PC-3 (cell line): ENCODE results near the gene CNTNAP2. TPM values are rescaled to one million over a fixed set of nuclear protein-coding genes. Genes with fewer than 3 reads are reported as not detected.
"Not testable (repeated sequence)": the region's sequence is repeated elsewhere in the genome, so short reads cannot be mapped to it uniquely, and the experiment has no call there.

Experiments
- ATAC-seq: fragments of 200-7000 bp; cut with Tn5 transposase; 2 replicates; pipeline ENCODE4 v1.9.1; 2020; ENCODE audit warnings: mild to moderate bottlenecking, moderate library complexity
- BruUV-seq: library from RNA; stranded (reverse); fragments of 400-500 nt; replicated peaks from 2 replicates; lab custom pipeline; 2021; lab: Mats Ljungman, UMichigan
- CTCF ChIA-PET: fragments of 300-600 bp; sonication (Branson Sonifier 250); formaldehyde crosslinking; loops from one replicate; lab custom pipeline; 2022; ENCODE audit warnings: antibody characterized with exemption; lab: Charles Lee
- POLR2A ChIA-PET: fragments of 300-600 bp; sonication (Branson Sonifier 250); formaldehyde crosslinking; loops from one replicate; lab custom pipeline; 2022; ENCODE audit warnings: antibody characterized with exemption; ENCODE audit not compliant: unreplicated experiment; lab: Charles Lee
- DNase-seq: peaks from one replicate; pipeline ENCODE4 v3.0.0-alpha.2; 2015
- H2AFZ ChIP-seq: fragments of 300-600 bp; sonication (generic); 2 replicates; pipeline ENCODE4 v1.6.0; 2016; ENCODE audit warnings: antibody characterized with exemption, low read length
- H3F3A ChIP-seq: fragments of 300-600 bp; sonication (generic); one replicate; pipeline ENCODE4 v1.6.0; 2017; ENCODE audit warnings: antibody characterized with exemption, low read length, control low read depth, mild to moderate bottlenecking; ENCODE audit not compliant: unreplicated experiment
- H3K27ac ChIP-seq: fragments of 300-600 bp; sonication (generic); 2 replicates; pipeline ENCODE4 v1.5.1; 2016; ENCODE audit warnings: mild to moderate bottlenecking, low read length
- H3K27me3 ChIP-seq: fragments of 300-600 bp; sonication (generic); 2 replicates; pipeline ENCODE4 v1.6.1; 2016; ENCODE audit warnings: low read length, mixed read lengths
- H3K36me3 ChIP-seq: fragments of 300-600 bp; sonication (generic); 2 replicates; pipeline ENCODE4 v1.6.1; 2016; ENCODE audit warnings: low read depth, mixed run types, low read length, mixed read lengths
- H3K4me1 ChIP-seq: fragments of 300-600 bp; sonication (generic); 2 replicates; pipeline ENCODE4 v1.5.1; 2016; ENCODE audit warnings: low read length; ENCODE audit not compliant: insufficient read depth
- H3K4me2 ChIP-seq: fragments of 300-600 bp; sonication (generic); 2 replicates; pipeline ENCODE4 v1.6.0; 2016; ENCODE audit warnings: low read length
- H3K4me3 ChIP-seq: fragments of 300-600 bp; sonication (generic); 2 replicates; pipeline ENCODE4 v1.5.1; 2016; ENCODE audit warnings: mild to moderate bottlenecking, low read length, mixed read lengths
- H3K79me2 ChIP-seq: fragments of 300-600 bp; sonication (generic); 2 replicates; pipeline ENCODE4 v1.6.1; 2017; ENCODE audit warnings: low read length, mixed read lengths
- H3K9ac ChIP-seq: fragments of 300-600 bp; sonication (generic); 2 replicates; pipeline ENCODE4 v1.6.0; 2016; ENCODE audit warnings: mild to moderate bottlenecking, low read length
- H3K9me2 ChIP-seq: fragments of 300-600 bp; sonication (generic); replicated peaks from 2 replicates; pipeline ENCODE4 v1.6.1; 2016; ENCODE audit warnings: mixed run types, low read length, mixed read lengths
- H3K9me3 ChIP-seq: fragments of 300-600 bp; sonication (generic); 2 replicates; pipeline ENCODE4 v1.6.1; 2016; ENCODE audit warnings: low read length, mixed read lengths
- H4K20me1 ChIP-seq: fragments of 300-600 bp; sonication (generic); 2 replicates; pipeline ENCODE4 v1.6.1; 2016; ENCODE audit warnings: low read length, mixed read lengths
- CTCF ChIP-seq: fragments of 300-600 bp; sonication (generic); conservative IDR thresholded peaks from 2 replicates; pipeline ENCODE4 v1.5.1; 2017; ENCODE audit warnings: antibody characterized with exemption, low read depth, mild to moderate bottlenecking, low read length
- EZH2 ChIP-seq: fragments of 300-600 bp; sonication (generic); IDR thresholded peaks from one replicate; pipeline ENCODE4 v1.6.1; 2017; ENCODE audit warnings: antibody characterized with exemption, mild to moderate bottlenecking, low read length; ENCODE audit not compliant: unreplicated experiment
- EZH2phosphoT487 ChIP-seq: fragments of 300-600 bp; sonication (generic); IDR thresholded peaks from 2 replicates; pipeline ENCODE4 v1.6.1; 2018; ENCODE audit warnings: mild to moderate bottlenecking, antibody characterized with exemption, low read length, borderline replicate concordance
- intact Hi-C: fragments of 100-400 bp; cut with micrococcal nuclease; formaldehyde crosslinking; loops from 2 replicates; pipeline ENCODE4 v1.9.0; 2023
- total RNA-seq: library from RNA; depleted of rRNA; stranded (reverse); fragments of >200 nt; gene quantifications from 2 replicates; pipeline ENCODE4 v1.2.3, GENCODE V29; 2014

CNTNAP2 gene
- total RNA-seq, 1 experiment from 2014 or later: 1.5 TPM

- BruUV-seq: no TSS peak
- TF ChIP-seq EZH2 (no peak), EZH2phosphoT487 (no peak), CTCF (no peak)
- DNase-seq: no peak
- Histone ChIP-seq H3K9me2 (no peaks in the 10 kb centered on the region), H2AFZ (no peak overlapping the region), H3K4me2 (no peak overlapping the region), H3K4me1 (no peaks in the 10 kb centered on the region), H3K27me3 (no peaks in the 10 kb centered on the region), H3K36me3 (no peaks in the 10 kb centered on the region), H3K79me2 (no peaks in the 10 kb centered on the region), H3K4me3 (no peak overlapping the region), H3K9ac (no peak overlapping the region), H3F3A (no peaks in the 10 kb centered on the region), H3K9me3 (no peaks in the 10 kb centered on the region), H3K27ac (no peak overlapping the region), H4K20me1 (no peaks in the 10 kb centered on the region)
- ChIA-PET CTCF (no interaction called here), POLR2A (no interaction called here)
- intact Hi-C loops: no loop called here
- no peak for ATAC-seq
Measured at GRCh38 chr7:147096629-147097028, 980.0 kb downstream of the CNTNAP2 start.

GRCh38 chr7:147103224-147103623 lies 986.6 kb downstream of the CNTNAP2 start:
- Histone ChIP-seq H3K36me3 (no peaks in the 10 kb centered on the region), H3K79me2 (no peaks in the 10 kb centered on the region), H3K4me1 (no peaks in the 10 kb centered on the region), H3K9me2 (no peaks in the 10 kb centered on the region), H2AFZ (no peak overlapping the region), H3K4me3 (no peak overlapping the region), H3K9ac (no peak overlapping the region), H3K4me2 (no peak overlapping the region), H4K20me1 (no peaks in the 10 kb centered on the region), H3K9me3 (no peaks in the 10 kb centered on the region), H3K27ac (no peak overlapping the region), H3K27me3 (no peaks in the 10 kb centered on the region), H3F3A (no peaks in the 10 kb centered on the region)
- BruUV-seq: no TSS peak
- intact Hi-C loops: no loop called here
- ChIA-PET POLR2A (no interaction called here), CTCF (no interaction called here)
- no peak for ATAC-seq
- DNase-seq: no peak
- TF ChIP-seq EZH2 (no peak), EZH2phosphoT487 (no peak), CTCF (no peak)

- no peak for DNase-seq
- no TSS peak for BruUV-seq
- Histone ChIP-seq H3K4me1 (no peaks in the 10 kb centered on the region), H3K4me3 (no peak overlapping the region), H3K9ac (no peak overlapping the region), H3K27ac (no peak overlapping the region), H3K4me2 (no peak overlapping the region), H2AFZ (no peak overlapping the region), H4K20me1 (no peaks in the 10 kb centered on the region), H3F3A (no peaks in the 10 kb centered on the region), H3K36me3 (no peaks in the 10 kb centered on the region), H3K9me3 (no peaks in the 10 kb centered on the region), H3K79me2 (no peaks in the 10 kb centered on the region), H3K27me3 (no peaks in the 10 kb centered on the region), H3K9me2 (no peaks in the 10 kb centered on the region)
- POLR2A ChIA-PET: no interaction called here
- CTCF ChIA-PET: no interaction called here
- no peak for ATAC-seq
- no peak for TF ChIP-seq EZH2phosphoT487
- TF ChIP-seq EZH2: no peak
- no peak for TF ChIP-seq CTCF
- intact Hi-C loops: no loop called here
Measured at GRCh38 chr7:147106746-147107145, 990.1 kb downstream of the CNTNAP2 start.

- H2AFZ ChIP-seq, H3F3A ChIP-seq, ATAC-seq, H3K4me3 ChIP-seq, BruUV-seq, H3K4me2 ChIP-seq, H3K4me1 ChIP-seq, H3K9me2 ChIP-seq, POLR2A ChIA-PET, H3K9me3 ChIP-seq, H3K36me3 ChIP-seq, H3K27me3 ChIP-seq, H3K9ac ChIP-seq, CTCF ChIA-PET, DNase-seq, H3K79me2 ChIP-seq, H4K20me1 ChIP-seq, H3K27ac ChIP-seq, intact Hi-C loops: not testable (repeated sequence)
Measured at GRCh38 chr7:147114525-147114924, 997.9 kb downstream of the CNTNAP2 start.
